ENCODE data around the gene NACC1. TPM values are rescaled to one million over a fixed set of nuclear protein-coding genes. Genes with fewer than 3 reads are reported as not detected.

Gene NACC1
- total and polyA plus RNA-seq, 2 of the 13 experiments (the other 11 are each of a cell fraction or from before 2014, with no cell fraction given): 31.8 to 42.3 TPM

DNA sequence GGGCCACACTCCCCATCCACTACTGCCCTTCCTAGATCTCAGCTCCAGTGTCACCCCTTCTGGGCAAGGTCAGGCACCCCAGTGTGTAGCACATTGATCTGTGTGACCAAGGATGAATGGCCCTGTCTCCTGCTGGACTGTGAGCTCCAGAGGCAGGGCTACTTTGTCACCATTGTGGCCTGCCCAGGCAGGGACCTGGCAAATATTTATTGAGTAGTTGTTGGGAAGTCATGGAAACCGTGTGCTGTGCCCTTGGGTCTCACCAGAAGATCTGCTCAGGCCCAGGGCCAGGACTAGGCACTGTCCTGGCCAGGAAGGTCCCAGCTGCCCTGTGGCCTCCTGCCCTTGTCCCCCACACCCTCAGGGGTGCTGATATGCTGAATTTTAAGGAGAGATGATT, 10.5 kb downstream of the NACC1 start (continued):
- TF ChIP-seq, protein P1, sequence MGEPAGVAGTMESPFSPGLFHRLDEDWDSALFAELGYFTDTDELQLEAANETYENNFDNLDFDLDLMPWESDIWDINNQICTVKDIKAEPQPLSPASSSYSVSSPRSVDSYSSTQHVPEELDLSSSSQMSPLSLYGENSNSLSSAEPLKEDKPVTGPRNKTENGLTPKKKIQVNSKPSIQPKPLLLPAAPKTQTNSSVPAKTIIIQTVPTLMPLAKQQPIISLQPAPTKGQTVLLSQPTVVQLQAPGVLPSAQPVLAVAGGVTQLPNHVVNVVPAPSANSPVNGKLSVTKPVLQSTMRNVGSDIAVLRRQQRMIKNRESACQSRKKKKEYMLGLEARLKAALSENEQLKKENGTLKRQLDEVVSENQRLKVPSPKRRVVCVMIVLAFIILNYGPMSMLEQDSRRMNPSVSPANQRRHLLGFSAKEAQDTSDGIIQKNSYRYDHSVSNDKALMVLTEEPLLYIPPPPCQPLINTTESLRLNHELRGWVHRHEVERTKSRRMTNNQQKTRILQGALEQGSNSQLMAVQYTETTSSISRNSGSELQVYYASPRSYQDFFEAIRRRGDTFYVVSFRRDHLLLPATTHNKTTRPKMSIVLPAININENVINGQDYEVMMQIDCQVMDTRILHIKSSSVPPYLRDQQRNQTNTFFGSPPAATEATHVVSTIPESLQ (CRISPR knock-in tag; conservative IDR thresholded peaks at IDR 0.05): no peak
- TF ChIP-seq NR2F6 (IDR thresholded peaks at IDR 0.05): peak; percentile 85; the same call in 1 of the 2 replicates
- TF ChIP-seq NR2F6 (CRISPR knock-in tag; IDR thresholded peaks at IDR 0.05): peak; percentile 92
- TF ChIP-seq ZFP36L2 (CRISPR knock-in tag; IDR thresholded peaks at IDR 0.05): no peak
- TF ChIP-seq, protein P2, sequence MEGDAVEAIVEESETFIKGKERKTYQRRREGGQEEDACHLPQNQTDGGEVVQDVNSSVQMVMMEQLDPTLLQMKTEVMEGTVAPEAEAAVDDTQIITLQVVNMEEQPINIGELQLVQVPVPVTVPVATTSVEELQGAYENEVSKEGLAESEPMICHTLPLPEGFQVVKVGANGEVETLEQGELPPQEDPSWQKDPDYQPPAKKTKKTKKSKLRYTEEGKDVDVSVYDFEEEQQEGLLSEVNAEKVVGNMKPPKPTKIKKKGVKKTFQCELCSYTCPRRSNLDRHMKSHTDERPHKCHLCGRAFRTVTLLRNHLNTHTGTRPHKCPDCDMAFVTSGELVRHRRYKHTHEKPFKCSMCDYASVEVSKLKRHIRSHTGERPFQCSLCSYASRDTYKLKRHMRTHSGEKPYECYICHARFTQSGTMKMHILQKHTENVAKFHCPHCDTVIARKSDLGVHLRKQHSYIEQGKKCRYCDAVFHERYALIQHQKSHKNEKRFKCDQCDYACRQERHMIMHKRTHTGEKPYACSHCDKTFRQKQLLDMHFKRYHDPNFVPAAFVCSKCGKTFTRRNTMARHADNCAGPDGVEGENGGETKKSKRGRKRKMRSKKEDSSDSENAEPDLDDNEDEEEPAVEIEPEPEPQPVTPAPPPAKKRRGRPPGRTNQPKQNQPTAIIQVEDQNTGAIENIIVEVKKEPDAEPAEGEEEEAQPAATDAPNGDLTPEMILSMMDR (CRISPR knock-in tag; IDR thresholded peaks at IDR 0.05): 0 out of 2 replicates have a peak, but pooled peaks have one; percentile 20
- TF ChIP-seq SIX4 (CRISPR knock-in tag; IDR thresholded peaks at IDR 0.05): peak; percentile 15; the same call in 1 of the 2 replicates
- peak; percentile 63 to 74; a peak in 2 of 4 replicates for TF ChIP-seq EP300 (IDR thresholded peaks at IDR 0.05; ENCODE audit: low read depth in 2 of 2, low read length in 2 of 2)
- no peak for TF ChIP-seq EP300 (CRISPR knock-in tag; IDR thresholded peaks at IDR 0.05; ENCODE audit: borderline replicate concordance)
- TF ChIP-seq, protein P3, sequence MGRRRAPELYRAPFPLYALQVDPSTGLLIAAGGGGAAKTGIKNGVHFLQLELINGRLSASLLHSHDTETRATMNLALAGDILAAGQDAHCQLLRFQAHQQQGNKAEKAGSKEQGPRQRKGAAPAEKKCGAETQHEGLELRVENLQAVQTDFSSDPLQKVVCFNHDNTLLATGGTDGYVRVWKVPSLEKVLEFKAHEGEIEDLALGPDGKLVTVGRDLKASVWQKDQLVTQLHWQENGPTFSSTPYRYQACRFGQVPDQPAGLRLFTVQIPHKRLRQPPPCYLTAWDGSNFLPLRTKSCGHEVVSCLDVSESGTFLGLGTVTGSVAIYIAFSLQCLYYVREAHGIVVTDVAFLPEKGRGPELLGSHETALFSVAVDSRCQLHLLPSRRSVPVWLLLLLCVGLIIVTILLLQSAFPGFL (CRISPR knock-in tag; IDR thresholded peaks at IDR 0.05): no peak
- no peak for TF ChIP-seq CHD4 (IDR thresholded peaks at IDR 0.05; ENCODE audit: borderline replicate concordance, low read length)
- TF ChIP-seq TCF7 (IDR thresholded peaks at IDR 0.05; ENCODE audit: low read depth): no peak
- TF ChIP-seq REPIN1 (CRISPR knock-in tag; IDR thresholded peaks at IDR 0.05; ENCODE audit: borderline replicate concordance, low read depth): peak; percentile 38; the same call in 1 of the 2 replicates
- TF ChIP-seq, protein P4, sequence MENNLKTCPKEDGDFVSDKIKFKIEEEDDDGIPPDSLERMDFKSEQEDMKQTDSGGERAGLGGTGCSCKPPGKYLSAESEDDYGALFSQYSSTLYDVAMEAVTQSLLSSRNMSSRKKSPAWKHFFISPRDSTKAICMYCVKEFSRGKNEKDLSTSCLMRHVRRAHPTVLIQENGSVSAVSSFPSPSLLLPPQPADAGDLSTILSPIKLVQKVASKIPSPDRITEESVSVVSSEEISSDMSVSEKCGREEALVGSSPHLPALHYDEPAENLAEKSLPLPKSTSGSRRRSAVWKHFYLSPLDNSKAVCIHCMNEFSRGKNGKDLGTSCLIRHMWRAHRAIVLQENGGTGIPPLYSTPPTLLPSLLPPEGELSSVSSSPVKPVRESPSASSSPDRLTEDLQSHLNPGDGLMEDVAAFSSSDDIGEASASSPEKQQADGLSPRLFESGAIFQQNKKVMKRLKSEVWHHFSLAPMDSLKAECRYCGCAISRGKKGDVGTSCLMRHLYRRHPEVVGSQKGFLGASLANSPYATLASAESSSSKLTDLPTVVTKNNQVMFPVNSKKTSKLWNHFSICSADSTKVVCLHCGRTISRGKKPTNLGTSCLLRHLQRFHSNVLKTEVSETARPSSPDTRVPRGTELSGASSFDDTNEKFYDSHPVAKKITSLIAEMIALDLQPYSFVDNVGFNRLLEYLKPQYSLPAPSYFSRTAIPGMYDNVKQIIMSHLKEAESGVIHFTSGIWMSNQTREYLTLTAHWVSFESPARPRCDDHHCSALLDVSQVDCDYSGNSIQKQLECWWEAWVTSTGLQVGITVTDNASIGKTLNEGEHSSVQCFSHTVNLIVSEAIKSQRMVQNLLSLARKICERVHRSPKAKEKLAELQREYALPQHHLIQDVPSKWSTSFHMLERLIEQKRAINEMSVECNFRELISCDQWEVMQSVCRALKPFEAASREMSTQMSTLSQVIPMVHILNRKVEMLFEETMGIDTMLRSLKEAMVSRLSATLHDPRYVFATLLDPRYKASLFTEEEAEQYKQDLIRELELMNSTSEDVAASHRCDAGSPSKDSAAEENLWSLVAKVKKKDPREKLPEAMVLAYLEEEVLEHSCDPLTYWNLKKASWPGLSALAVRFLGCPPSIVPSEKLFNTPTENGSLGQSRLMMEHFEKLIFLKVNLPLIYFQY (CRISPR knock-in tag; IDR thresholded peaks at IDR 0.05; ENCODE audit: borderline replicate concordance): peak; percentile 62; the same call in 1 of the 2 replicates
- peak; percentile 67; the same call in 1 of the 2 replicates for TF ChIP-seq HDAC2 (CRISPR knock-in tag; IDR thresholded peaks at IDR 0.05)
- no peak for TF ChIP-seq JDP2 (CRISPR knock-in tag; IDR thresholded peaks at IDR 0.05; ENCODE audit: borderline replicate concordance)
- TF ChIP-seq, protein P5, sequence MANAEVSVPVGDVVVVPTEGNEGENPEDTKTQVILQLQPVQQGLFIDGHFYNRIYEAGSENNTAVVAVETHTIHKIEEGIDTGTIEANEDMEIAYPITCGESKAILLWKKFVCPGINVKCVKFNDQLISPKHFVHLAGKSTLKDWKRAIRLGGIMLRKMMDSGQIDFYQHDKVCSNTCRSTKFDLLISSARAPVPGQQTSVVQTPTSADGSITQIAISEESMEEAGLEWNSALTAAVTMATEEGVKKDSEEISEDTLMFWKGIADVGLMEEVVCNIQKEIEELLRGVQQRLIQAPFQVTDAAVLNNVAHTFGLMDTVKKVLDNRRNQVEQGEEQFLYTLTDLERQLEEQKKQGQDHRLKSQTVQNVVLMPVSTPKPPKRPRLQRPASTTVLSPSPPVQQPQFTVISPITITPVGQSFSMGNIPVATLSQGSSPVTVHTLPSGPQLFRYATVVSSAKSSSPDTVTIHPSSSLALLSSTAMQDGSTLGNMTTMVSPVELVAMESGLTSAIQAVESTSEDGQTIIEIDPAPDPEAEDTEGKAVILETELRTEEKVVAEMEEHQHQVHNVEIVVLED (CRISPR knock-in tag; IDR thresholded peaks at IDR 0.05; ENCODE audit: borderline replicate concordance): peak; percentile 22; the same call in 1 of the 2 replicates
- TF ChIP-seq POLR2AphosphoS2 (IDR thresholded peaks at IDR 0.05; ENCODE audit: low read depth, low read length): no peak
- peak; percentile 39; the same call in 1 of the 2 replicates for TF ChIP-seq ZNF629 (CRISPR knock-in tag; conservative IDR thresholded peaks at IDR 0.05)

All from HepG2 (cell line).